IPS DF 4.7 (cell line): ENCODE measurements around the gene ZNF775.

Experiments
- DNase-seq: peaks from one replicate; pipeline ENCODE4 v3.0.0-alpha.2; 2013; ENCODE audit warnings: low spot score; ENCODE audit errors: extremely low read depth

ZNF775 gene

DNA sequence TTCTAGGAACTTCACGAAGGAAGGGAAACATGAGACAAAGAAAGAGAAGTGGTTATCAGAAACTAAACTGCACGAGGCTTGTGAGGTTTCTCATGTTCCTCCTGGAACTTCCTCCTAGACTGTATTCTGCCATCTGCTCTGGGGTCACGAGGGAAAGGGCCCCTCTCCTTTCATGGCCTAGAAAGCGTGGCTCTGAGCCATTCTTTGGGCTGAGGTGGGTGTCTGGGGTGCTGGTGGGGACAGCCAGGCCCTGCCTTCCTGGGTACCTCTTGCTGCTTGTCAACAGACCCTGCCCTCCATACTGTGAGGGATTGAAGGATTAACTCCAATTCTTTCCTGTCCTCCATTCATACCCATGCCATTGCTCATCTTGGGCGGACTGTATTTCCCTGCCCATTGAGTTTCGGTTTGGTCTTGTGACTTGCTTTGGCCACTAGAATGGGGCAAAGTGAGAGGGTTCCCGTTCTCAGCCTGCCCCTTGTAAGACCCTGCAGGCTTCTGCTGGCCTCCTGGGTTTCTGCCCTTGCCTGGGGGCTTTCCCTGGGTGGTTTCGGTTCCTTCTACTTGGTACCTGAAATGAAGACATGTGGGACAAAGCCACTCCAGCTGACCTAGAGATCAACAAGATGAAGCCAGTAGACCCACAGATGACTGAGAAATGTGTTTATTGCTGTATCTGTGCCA lies 56.4 kb downstream of the ZNF775 start:
- no peak for DNase-seq

- no peak for DNase-seq
Observed at GRCh38 chr7:150439967-150440366, 60.8 kb downstream of the ZNF775 start.

DNA sequence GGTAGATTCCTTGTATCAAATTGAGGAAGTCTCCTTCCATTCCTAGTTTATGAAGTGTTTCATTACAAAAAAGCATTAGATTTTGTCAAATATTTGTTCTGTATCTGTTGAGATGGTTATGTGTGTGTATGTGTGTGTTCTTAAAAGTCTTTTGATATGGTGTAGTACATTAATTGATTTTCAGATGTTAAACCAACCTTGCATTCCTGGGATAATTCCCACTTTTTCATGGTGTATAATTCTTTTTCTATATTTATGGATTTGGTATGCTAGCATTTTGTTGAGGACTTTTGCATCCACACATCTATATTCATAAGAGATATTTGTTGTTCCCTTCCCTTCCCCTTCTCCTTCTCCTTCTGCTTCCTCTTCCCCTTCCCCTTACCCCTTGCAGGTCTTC lies 62.4 kb downstream of the ZNF775 start:
- DNase-seq: no peak

DNA sequence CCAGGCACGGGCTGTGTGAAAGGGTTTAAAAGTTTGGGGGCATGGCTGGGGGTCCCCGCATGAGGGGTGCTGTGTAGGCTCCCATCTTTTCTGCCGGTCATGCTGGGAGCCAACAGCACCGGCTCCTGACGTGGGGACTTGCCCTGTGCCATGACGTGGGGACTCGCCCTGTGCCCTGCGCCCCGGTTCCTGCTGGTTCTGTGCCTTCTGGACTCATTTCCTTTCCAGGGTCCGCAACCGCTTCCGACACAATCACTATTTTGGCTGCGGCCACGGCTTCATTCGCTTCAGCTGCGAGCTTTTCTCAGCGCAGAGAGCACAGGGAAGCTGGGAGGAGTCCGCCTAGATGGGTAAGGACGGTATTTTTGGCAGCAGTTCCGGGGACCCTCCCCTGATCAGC lies 63.7 kb downstream of the ZNF775 start:
- no peak for DNase-seq

- no peak for DNase-seq
Observed at GRCh38 chr7:150443793-150444540, 64.8 kb downstream of the ZNF775 start.

- no peak for DNase-seq
Observed at GRCh38 chr7:150444674-150445365, 65.7 kb downstream of the ZNF775 start.

GRCh38 chr7:150446288-150446938 lies 67.3 kb downstream of the ZNF775 start:
- DNase-seq: no peak
